ENCODE measurements around the gene RSRP1.
"Not testable (repeated sequence)": the region's sequence is repeated elsewhere in the genome, so short reads cannot be mapped to it uniquely, and the experiment has no call there.

RSRP1 gene, protein sequence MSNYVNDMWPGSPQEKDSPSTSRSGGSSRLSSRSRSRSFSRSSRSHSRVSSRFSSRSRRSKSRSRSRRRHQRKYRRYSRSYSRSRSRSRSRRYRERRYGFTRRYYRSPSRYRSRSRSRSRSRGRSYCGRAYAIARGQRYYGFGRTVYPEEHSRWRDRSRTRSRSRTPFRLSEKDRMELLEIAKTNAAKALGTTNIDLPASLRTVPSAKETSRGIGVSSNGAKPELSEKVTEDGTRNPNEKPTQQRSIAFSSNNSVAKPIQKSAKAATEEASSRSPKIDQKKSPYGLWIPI

DNA sequence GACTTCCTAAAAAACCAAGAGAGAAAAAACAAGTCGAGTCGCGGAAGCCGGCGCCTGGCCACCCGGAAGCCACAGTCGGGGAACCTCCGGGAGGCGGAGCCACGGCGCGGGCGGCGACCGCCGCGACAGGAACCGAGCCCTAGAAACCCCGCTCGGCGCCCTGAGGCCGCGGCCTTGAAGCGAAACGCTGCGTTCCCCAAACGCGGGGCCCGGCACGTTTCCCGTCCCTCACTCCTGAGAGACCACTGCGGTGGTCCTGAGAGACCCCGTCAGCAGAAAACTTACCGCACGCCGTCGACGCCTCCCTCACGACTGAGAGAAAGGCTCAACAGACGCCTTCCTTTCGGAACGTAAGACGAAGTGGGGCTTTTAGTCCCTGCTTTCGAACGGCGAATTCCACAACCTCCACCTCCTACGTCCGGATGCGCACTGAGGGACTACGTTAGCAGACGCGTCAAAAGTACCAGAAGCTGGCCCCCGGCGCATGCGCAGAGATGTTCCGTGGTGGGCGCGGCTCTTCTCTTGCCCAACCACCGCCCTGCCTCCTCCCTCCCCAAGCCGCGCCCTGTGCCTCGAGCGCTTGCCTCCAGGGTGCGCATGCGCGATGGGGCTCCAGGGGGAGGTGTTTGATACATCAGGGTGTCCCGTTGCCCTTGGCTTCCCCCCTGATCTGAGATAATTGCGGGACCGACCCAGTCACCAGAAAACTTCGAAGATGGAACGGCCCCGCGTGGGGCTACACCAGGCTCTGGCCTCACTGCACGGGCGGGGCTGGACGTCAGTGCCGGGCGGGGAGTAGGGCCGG, at the start of gene RSRP1:
RSRP1 (minus strand) TSS at position 431 of the 805 bp plus-strand sequence. CDS start 491 bp downstream, outside the sequence.
- peak; percentile 93 to 96 for DNase-seq

DNA sequence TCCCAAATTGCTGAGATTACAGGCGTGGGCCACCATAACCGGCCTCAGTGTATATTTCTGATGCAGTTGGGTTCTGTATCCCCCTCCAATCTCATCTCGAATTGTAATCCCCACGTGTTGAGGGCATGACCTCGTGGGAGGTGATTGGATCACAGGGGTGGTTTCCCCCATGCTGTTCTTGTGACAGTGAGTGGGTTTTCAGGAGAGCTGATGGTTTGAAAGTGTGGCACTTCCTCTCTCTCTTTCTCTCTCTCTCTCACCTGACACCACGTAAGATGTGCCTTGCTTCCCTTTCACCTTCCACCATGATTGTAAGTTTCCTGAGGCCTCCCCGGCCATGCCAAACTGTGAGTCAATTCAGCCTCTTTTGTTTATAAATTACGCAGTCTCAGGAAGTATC, 49.2 kb upstream of the RSRP1 start:
- not testable (repeated sequence) for DNase-seq

DNA sequence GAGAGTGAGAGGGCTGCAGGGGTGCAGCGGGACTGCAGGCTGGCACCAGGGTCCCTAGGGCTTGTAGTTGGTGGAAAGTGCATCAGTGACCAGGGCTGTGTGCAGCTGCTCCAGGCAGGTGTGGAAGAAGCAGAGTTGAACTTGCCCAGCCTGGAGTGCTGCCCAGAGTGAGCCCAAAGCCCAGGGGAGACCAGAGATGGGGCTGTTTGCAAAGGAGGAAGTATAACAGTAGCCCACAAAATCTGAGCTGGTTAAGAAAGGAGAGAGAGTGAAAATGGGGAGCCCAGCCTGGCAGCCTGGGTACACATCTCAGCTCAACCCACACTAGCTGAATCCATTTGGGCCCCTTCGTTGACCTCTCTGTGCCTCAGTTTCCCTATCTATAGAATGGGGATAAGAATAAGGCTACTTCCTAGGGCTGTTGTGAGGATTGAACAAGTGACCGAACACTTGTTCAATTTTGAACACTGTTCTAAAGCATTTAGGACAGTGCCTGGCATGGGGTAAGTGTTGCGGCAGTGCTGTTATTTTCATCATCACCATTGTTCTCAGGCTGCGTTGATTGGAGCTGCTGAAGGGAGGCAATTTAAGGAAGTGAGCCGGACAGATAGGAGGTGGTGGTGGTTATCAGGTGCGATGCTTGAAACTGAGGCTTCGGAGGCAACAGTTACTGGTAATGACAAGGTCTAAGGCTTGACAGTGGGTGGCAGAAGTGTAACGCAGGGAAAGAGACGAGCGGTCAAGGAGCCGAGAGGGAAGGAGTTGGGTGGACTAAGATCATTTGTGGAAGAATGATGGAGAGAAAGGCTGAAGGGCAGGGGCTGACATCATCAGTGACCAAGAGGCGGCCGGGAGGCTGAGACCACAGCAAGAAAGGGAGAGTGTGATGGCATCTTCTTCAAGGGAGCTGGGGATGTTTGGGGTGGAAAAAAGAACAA, 47.9 kb upstream of the RSRP1 start:
- DNase-seq: not testable (repeated sequence)

DNA sequence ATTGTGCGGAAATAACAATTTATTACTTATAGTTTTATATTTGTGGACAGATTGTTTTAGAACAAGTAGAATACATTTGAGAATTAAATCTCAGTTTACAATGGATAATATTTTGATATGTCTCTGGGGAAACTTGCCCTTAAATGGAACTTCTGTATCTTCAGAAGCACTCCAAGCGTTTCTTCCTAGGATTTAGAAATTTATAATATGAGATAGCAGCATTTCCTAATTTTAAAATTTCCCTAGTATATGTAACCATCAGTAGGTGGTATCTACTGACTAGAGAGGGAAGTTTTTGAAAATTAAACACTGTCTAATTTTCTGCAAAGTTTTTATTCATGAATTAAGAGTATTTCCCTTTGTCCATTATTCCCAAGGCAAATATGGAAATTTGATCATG, 46.2 kb upstream of the RSRP1 start:
- not testable (repeated sequence) for DNase-seq

DNA sequence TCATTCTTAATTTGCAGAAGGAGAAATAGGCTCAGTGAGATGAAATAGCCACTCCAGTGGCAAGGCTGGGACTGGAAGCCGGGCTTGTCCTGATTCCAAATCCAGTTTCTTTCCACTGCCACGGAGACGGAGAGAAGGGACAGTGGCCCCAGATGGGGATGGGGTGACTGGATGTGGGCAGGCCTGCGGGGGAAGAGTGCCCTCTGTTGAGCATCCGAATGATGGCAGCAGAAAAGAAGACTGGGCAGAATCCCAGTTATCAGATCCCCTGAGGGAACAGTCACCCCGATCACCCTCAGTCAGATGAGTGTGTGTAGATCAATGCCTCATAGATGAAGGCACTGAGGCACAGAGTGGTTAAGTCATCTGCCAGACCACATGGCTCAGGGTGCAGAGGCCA, 42.8 kb upstream of the RSRP1 start:
- DNase-seq: not testable (repeated sequence)

DNA sequence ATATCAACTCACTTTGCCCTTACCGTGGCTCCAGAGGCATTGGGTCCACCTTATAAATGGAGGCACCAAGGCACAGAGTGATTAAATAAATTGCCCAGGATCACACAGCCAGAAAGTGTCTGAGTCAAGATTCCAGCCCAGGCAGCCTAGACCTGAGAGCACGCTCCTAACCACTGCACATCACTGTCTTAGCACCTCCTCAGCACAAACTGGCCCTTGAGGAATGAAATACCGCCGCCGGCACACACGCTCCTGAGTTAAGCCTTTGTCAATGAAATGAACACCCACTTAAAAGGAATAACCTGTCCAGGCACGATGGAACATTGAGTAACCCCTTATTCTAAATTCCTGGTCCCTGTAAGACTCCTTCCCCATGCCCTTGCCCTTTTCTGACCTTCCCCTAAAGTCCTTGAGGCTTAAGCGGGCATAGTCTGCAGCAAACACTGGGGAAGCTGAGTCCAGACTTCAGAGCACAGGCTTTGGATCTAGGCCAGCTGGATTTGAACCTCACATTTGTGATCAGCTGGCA, 41.4 kb upstream of the RSRP1 start:
- not testable (repeated sequence) for DNase-seq

DNA sequence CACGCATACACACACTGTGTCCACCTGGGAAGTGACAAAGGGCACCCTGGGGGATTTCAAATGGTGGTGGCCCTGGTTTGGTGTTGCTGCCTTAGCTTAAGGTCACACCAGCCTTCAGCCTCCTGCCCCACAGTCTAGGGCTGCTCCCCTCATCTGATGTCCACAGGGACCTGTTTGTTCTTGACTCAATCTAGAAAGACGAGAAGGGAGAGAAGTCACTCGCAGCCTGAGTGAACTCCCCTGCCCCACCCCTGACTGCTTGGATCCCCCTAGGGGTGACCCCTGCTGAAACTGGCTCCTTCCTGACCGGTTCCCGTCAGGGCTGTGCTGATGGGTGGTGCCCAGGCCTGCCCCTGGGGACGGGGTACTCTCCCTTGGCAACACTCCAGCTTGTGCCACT, 39.9 kb upstream of the RSRP1 start:
- not testable (repeated sequence) for DNase-seq

DNA sequence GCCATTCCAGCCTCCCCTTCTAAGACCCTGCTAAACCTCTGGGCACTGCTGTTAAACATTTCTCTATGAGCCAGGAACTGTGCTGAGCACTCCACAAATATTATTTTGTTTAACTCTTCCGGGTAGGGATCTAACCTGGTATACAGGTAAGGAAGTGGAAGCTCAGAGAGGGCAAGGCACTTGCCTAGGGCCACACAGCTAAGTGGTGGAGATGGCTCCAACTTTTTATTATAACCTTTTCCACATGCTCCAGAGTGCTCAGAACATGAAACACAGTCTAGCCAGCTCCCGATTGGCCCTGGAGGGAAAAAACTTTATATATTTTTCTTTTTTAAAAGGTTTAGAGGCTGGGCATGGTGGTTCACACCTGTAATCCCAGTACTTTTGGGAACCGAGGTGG, 38.6 kb upstream of the RSRP1 start:
- DNase-seq: not testable (repeated sequence)

DNA sequence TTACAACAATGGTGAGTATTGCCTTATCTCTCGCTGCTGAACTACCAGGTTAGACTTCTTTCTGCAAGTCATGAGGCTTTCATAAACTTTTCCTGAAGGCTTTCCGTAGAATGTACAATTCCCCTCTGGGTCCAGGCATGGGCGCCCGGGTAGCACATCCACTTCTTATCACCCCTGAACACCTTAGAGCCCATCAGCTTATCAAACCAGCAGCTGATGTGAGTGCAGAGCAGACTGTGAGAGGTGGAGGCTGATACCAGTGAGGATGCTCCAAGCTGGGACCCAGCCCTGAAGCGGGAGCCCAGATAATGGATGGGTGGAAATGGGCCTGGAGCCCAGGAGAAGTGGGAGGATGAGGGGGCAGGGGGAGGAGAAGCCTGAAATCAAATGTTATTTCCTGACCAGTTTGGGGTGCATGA, 32.4 kb upstream of the RSRP1 start:
- not testable (repeated sequence) for DNase-seq

DNA sequence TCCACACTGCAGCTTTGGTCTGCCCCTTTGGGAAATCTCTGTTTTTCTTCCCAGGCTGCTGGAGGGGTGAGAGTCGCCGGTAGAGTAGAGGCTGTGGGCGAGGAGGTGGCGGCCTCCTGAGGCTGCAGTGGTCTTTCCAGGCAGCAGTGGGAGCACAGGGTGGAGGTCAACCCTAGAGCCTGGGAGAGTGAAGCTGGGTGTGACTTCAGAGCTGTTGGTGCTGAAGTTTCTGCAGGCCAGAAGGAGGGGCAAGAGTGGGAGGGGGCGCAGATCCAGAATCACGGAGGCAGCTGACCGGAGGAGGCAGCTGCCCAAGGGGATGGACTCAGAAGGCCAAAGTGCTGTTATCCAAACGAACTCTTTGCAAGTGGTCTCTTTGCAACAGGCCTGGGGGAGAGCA, 31.5 kb upstream of the RSRP1 start:
- not testable (repeated sequence) for DNase-seq

DNA sequence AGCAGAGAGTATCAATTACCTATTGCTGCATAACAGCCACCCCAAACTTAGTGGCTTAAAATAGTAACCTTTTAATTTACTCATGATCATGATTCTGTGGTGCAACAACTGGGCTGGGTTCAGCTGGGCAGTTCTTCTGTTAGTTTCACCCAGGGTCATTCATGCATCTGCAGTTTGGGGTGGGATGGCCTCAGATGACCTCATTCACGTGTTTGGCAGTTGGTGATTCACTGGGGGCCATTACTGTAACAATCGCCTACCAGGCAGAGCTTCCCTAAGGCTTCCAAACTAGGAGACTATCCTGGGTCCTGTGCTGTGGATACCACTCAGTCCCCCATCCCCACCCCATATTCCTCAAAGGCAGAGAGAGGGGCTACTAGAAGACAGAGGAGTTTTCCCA, 31.1 kb upstream of the RSRP1 start:
- DNase-seq: not testable (repeated sequence)

DNA sequence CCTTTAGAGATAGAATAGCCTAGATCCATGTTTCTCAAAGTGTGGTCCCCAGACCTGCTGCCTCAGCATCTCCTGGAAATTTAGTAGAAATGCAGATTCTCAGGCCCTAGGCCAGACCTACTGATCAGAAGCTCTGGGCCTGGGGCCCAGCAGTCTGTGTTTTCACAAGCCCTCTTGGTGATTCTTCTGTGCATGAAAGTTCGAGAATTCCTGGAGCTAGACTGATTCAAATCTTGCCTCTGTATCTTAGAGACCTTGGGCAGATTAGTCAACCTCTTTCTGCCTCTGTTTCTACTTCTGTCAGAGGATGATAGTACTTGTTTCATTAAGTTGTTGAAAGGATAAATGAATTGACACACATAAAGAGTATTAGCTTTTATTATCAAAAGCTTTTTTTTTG, 30.0 kb upstream of the RSRP1 start:
- not testable (repeated sequence) for DNase-seq

DNA sequence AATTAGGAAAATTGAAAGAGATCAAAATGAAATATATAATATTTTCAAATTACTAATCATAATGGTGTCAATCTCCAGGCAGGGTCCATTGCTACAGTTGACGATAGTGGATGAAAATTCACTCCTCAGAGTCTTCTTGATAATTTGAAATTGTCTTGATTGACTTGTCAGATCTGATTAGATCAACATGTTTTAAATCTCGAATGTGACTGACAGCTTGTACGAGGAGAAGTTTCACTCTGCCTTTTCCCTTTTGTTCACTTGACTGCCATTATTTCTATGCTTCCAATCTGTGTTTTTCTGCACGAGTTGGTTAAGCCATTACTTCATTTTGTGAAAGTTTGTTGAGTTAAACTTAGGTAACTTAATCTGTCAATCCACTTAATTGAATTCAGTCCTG, 28.4 kb upstream of the RSRP1 start:
- DNase-seq: not testable (repeated sequence)

DNA sequence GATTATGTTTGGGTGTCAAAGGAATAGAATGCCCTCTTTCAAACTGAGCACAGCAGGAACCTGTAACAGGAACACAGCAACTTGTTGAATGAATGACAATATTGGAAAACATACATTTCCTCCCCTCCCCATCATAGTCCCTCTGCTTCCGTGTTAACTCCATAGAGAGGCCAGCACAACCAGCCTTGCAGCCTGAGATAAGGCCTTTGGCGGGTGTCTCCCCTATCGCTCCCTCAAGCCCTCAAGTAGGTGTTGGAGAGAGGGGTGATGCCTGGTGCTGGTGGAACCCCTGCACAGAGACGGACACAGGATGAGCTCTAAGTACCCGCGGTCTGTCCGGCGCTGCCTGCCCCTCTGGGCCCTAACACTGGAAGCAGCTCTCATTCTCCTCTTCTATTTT, 25.0 kb upstream of the RSRP1 start, which contains the start of gene RHD:
RHD (plus strand) TSS at position 272 of the 400 bp plus-strand sequence; CDS start at position 311, 39 bp downstream.
- not testable (repeated sequence) for DNase-seq

DNA sequence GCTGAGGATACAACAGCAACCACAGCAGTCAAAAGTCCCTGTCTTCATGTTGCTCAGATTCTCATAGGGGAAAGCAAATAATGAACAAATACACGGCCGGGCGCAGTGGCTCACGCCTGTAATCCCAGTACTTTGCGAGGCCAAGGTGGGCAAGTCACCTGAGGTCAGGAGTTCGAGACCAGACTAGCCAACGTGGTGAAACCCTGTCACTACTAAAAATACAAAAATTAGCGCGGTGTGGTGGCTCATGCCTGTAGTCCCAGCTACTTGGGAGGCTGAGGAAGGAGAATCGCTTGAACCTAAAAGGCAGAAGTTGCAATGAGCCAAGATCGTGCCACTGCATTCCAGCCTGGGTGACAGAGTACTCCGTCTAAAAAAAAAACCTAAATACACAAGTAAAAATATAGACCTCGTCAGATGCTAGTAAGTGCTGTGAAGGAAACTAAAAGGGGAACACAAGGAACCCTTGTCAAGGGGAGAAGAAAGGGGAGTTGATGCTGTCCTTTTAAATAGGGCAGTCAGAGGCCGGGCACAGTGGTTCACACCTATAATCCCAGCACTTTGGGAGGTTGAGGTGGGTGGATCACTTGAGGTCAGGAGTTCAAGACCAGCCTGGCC, 21.0 kb upstream of the RSRP1 start:
- DNase-seq: not testable (repeated sequence)

DNA sequence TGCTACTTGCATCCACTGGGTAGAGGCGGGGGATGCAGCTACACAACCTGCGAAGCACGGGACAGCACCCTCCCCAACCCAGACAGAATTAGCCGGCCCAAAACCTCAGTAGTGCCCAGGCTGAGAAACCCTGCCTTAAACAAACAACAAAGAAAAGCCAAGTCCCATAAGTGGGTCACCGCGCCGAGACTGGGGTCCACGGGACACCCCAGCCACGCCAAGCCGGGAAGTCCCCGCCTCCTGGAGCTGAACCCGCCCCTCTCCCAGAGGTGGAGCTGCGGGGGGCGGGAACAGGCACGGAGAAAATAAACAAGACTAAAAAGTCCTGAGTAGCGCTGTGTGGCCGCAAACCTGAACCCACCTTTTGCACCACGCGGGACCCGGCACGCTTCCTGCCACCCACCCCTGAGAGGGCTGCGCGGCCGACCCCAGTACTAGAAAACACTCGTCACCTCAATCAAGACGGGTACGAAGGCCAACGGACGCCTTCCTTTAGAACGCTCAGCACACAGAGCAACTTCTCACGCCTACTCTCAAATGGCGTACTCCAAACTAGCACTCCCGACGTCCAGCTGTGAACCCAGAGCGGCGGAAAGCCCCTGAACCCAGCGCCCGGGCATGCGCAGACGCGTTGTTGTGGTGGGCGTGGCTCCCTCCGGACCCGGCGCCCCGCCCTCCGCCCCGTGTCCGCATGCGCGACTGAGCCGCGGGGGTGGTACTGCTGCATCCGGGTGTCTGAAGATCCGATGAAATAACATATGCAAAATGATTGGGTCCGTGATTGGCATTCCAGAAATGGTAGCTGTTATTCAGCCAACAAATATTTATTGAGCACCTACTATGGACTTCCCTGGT, 20.3 kb upstream of the RSRP1 start:
- DNase-seq: peak in 1 of 2 experiments; percentile 22

DNA sequence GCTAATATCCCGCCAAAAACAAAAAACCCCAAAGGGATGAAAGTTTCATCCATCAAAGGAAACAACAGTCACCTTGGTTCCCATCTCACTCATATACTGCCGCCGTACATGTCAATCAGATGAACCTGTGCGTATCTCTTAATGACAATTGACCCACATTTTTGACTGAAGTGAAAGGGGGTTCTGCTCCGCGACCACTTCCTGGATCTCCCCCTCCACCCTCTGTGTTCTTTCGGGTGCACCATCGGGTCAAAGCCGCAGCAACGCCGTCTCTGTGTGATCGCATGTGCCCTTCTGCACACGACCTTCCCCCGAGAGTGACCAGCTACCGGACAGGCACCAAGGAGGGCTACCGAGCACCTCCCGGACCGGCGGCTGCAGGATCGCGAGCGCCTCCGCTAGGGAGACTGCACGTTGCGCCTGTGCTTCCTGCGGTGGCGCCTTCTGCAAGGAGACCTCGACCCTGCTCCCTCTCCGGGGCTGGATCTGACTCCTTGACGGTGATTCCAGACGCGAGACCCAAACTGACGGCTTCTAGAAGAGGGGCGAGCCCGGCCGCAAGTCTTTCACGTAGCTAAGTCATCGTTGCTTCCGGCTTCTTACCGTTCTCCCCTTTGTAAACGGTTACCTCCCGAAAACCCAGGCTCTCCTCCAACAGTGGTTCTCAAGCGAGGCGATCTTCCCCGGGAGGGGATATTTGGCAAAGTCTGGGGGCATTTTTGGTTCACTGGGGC, 19.5 kb upstream of the RSRP1 start:
- not testable (repeated sequence) for DNase-seq

DNA sequence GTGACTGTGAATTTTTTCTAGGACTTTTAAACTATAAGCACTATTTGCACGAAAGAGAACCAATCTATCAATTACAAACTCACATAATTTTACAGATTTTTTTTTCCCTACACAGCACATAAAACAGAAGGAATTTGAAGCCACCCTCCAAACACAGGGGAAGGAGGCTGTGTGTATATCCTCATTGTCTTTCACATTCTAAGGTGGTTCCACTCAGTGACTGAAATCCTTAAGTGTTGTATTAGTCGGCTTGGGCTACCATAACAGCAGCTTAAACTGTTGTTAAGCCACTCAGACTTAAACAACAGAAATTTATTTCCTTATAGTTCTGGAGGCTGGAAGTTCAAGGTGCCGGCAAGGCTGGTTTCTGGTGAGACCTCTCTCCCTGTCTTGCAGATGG, 13.1 kb upstream of the RSRP1 start:
- DNase-seq: not testable (repeated sequence)

DNA sequence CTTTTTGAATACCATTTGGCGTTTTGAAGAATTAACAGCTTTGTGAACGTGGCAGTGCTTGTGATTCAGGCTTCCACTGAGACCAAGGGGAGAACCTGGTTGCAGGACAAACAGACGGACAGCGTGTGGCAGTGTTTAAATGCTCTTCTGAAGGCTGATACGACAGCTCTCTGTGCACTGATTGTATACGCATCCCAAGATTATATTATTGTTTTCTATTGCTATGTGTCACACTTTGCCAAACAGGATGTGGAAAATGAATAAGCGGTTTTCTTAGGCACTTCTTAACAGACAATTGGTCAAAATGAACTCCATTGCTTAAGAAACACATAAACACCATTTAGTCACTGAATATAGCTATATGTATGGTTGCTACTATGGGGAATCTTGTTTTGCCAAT, 12.6 kb upstream of the RSRP1 start:
- DNase-seq: not testable (repeated sequence)

DNA sequence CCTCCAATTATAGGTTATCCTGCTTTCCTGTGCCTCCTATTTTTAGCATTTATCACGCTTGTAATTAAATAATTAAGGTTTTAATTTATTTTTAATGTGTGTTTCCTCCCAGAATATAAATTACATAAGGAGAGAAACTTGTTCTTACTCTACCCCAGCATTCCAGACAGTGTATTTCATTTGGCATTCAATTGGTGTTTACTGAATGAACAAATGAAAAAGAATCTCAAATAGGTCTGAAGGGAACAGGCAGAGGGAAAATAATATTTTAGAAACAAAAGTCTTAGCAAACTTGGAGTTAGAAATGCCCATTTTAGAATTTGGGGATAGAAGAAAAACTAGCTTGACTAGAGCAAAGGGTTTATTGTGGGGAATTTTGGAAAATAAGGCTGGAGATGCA, 9.9 kb upstream of the RSRP1 start:
- no peak for DNase-seq

Data from AML-193 (cell line).